ENCODE data around the gene BCLAF3. TPM values are rescaled to one million over a fixed set of nuclear protein-coding genes. Genes with fewer than 3 reads are reported as not detected.

BCLAF3 gene
- total RNA-seq: 10 to 100 TPM; 18.1 to 28.5 (median 20.0) TPM
- long read RNA-seq, donor 1, partial matches to known transcripts: 6 of 21 reads
- long read RNA-seq, donor 1, other reads (novel, unspliced or antisense): 15 of 21 reads
- long read RNA-seq, donor 2, partial matches to known transcripts: 1 of 3 reads
- long read RNA-seq, donor 2, other reads (novel, unspliced or antisense): 2 of 3 reads

GRCh38 chrX:19990556-19991349, at the start of gene BCLAF3:
Gene BCLAF3, minus strand, starts transcription at chrX:19991061. Its CDS starts 20,797 bp downstream, at chrX:19970264.
- H3K9me3 ChIP-seq: no peaks in the 10 kb centered on the region
- peak; percentile 99 for ATAC-seq
- peak within 1 kb of the TSS; percentile 50 for H3K4me3 ChIP-seq
- TF ChIP-seq CTCF (IDR thresholded peaks at IDR 0.05): peak; percentile 67
- intact Hi-C loops (cut with DNase I, micrococcal nuclease): loop anchor here in 1 of 2 donors (5.0 kb wide), 1 partner anchor 83 kb away; no protein-coding TSS in a partner anchor
- DNase-seq: peak; percentile 88 to 93 (median 92)
- H3K36me3 ChIP-seq (ENCODE audit: low read depth): no peaks in the 10 kb centered on the region
- H3K4me1 ChIP-seq (ENCODE audit: low read depth): no peaks in the 10 kb centered on the region

- no peaks in the 10 kb centered on the region for H3K4me1 ChIP-seq (ENCODE audit: low read depth)
- H3K9me3 ChIP-seq: no peaks in the 10 kb centered on the region
- no peaks in the 10 kb centered on the region for H3K36me3 ChIP-seq (ENCODE audit: low read depth)
- no peak for DNase-seq
- TF ChIP-seq CTCF (IDR thresholded peaks at IDR 0.05): no peak
- no peak for ATAC-seq
- intact Hi-C loops (cut with DNase I, micrococcal nuclease): no loop called here
- H3K4me3 ChIP-seq: no peak overlapping the region
These were observed 48.1 kb upstream of the BCLAF3 start for GRCh38 chrX:20038966-20039365.

- intact Hi-C loops (cut with DNase I, micrococcal nuclease): no loop called here
- Histone ChIP-seq H3K36me3 (ENCODE audit: low read depth) (no peaks in the 10 kb centered on the region), H3K4me1 (ENCODE audit: low read depth) (no peaks in the 10 kb centered on the region), H3K9me3 (no peaks in the 10 kb centered on the region), H3K4me3 (no peak overlapping the region)
- peak in 1 of 3 donors; percentile 26 for DNase-seq
- no peak for ATAC-seq
- TF ChIP-seq CTCF (IDR thresholded peaks at IDR 0.05): no peak
These were observed 46.3 kb upstream of the BCLAF3 start for GRCh38 chrX:20037186-20037585.

GRCh38 chrX:20032201-20032600, 41.3 kb upstream of the BCLAF3 start:
- H3K4me3 ChIP-seq: no peak overlapping the region
- ATAC-seq (no peak), DNase-seq (no peak)
- H3K36me3 ChIP-seq (ENCODE audit: low read depth): no peaks in the 10 kb centered on the region
- H3K4me1 ChIP-seq (ENCODE audit: low read depth): no peaks in the 10 kb centered on the region
- no peaks in the 10 kb centered on the region for H3K9me3 ChIP-seq
- no peak for TF ChIP-seq CTCF (IDR thresholded peaks at IDR 0.05)
- intact Hi-C loops (cut with DNase I, micrococcal nuclease): no loop called here

GRCh38 chrX:20029728-20030127, 38.9 kb upstream of the BCLAF3 start:
- Histone ChIP-seq H3K36me3 (ENCODE audit: low read depth) (no peaks in the 10 kb centered on the region), H3K9me3 (no peaks in the 10 kb centered on the region), H3K4me3 (peak overlapping the region; percentile 1), H3K4me1 (ENCODE audit: low read depth) (no peaks in the 10 kb centered on the region)
- intact Hi-C loops (cut with DNase I, micrococcal nuclease): no loop called here
- peak; percentile 97 for ATAC-seq
- DNase-seq: peak in 2 of 3 donors; percentile 38 to 82
- no peak for TF ChIP-seq CTCF (IDR thresholded peaks at IDR 0.05)

Data from mucosa of descending colon (tissue), 3 donors.